Measurements from ENCODE around the gene SLC9A9.

SLC9A9 gene

GRCh38 chr3:143831994-143832393, 16.3 kb downstream of the SLC9A9 start:
- no peak for TF ChIP-seq CTCF (IDR thresholded peaks at IDR 0.05; ENCODE audit: control insufficient read depth, insufficient read depth, low read depth, low read length, missing control alignments)
- DNase-seq (ENCODE audit: low read depth) = no peak
- H3K4me3 ChIP-seq (ENCODE audit: control insufficient read depth, low read depth, low read length) = no peak overlapping the region

- TF ChIP-seq CTCF (IDR thresholded peaks at IDR 0.05; ENCODE audit: control insufficient read depth, insufficient read depth, low read depth, low read length, missing control alignments) = no peak
- peak; percentile 50 for DNase-seq (ENCODE audit: low read depth)
- H3K4me3 ChIP-seq (ENCODE audit: control insufficient read depth, low read depth, low read length) = no peak overlapping the region
These were observed 17.1 kb downstream of the SLC9A9 start for GRCh38 chr3:143831208-143831607.

GRCh38 chr3:143830786-143831185, 17.5 kb downstream of the SLC9A9 start:
- no peak overlapping the region for H3K4me3 ChIP-seq (ENCODE audit: control insufficient read depth, low read depth, low read length)
- TF ChIP-seq CTCF (IDR thresholded peaks at IDR 0.05; ENCODE audit: control insufficient read depth, insufficient read depth, low read depth, low read length, missing control alignments) = no peak
- no peak for DNase-seq (ENCODE audit: low read depth)

- TF ChIP-seq CTCF (IDR thresholded peaks at IDR 0.05; ENCODE audit: control insufficient read depth, insufficient read depth, low read depth, low read length, missing control alignments) = no peak
- no peak overlapping the region for H3K4me3 ChIP-seq (ENCODE audit: control insufficient read depth, low read depth, low read length)
- DNase-seq (ENCODE audit: low read depth) = no peak
These were observed 18.2 kb downstream of the SLC9A9 start for GRCh38 chr3:143830063-143830462.

- DNase-seq (ENCODE audit: low read depth) = no peak
- no peak overlapping the region for H3K4me3 ChIP-seq (ENCODE audit: control insufficient read depth, low read depth, low read length)
- no peak for TF ChIP-seq CTCF (IDR thresholded peaks at IDR 0.05; ENCODE audit: control insufficient read depth, insufficient read depth, low read depth, low read length, missing control alignments)
These were observed 20.8 kb downstream of the SLC9A9 start for GRCh38 chr3:143827425-143827824.

GRCh38 chr3:143826296-143826695, 22.0 kb downstream of the SLC9A9 start:
- TF ChIP-seq CTCF (IDR thresholded peaks at IDR 0.05; ENCODE audit: control insufficient read depth, insufficient read depth, low read depth, low read length, missing control alignments) = no peak
- DNase-seq (ENCODE audit: low read depth) = no peak
- H3K4me3 ChIP-seq (ENCODE audit: control insufficient read depth, low read depth, low read length) = no peak overlapping the region

GRCh38 chr3:143825513-143825912, 22.8 kb downstream of the SLC9A9 start:
- DNase-seq (ENCODE audit: low read depth) = no peak
- H3K4me3 ChIP-seq (ENCODE audit: control insufficient read depth, low read depth, low read length) = no peak overlapping the region
- TF ChIP-seq CTCF (IDR thresholded peaks at IDR 0.05; ENCODE audit: control insufficient read depth, insufficient read depth, low read depth, low read length, missing control alignments) = no peak

Measured in AG09309 (cell line).